ENCODE measurements around the gene SHISA9. TPM values are rescaled to one million over a fixed set of nuclear protein-coding genes. Genes with fewer than 3 reads are reported as not detected.
A peak's percentile ranks its signal among the peaks of the same experiment; 100 is the strongest.

The SHISA9 gene
- total and polyA plus RNA-seq, 12 donors: 0.04 to 4.8 (median 0.35) TPM

- no peak overlapping the region for H3K4me3 ChIP-seq
- peak in 1 of 7 donors; percentile 57 for DNase-seq
- no peaks in the 10 kb centered on the region for H3K36me3 ChIP-seq (replicated peaks in 1 of 2)
- no peak overlapping the region for H3K27ac ChIP-seq
- WGBS, 4 donors: 26 to 44% (median 32%) methylated on average over 5 to 6 of the region's 6 CpGs
- TF ChIP-seq POLR2A (IDR thresholded peaks at IDR 0.05) (no peak), CTCF (IDR thresholded peaks at IDR 0.05) (no peak)
- intact Hi-C loops (cut with DNase I): no loop called here
- no peaks in the 10 kb centered on the region for H3K27me3 ChIP-seq
- no peaks in the 10 kb centered on the region for H3K9me3 ChIP-seq (replicated peaks in 1 of 3)
- no peaks in the 10 kb centered on the region for H3K4me1 ChIP-seq (replicated peaks in 1 of 2)
Observed at GRCh38 chr16:13013043-13013442, 111.6 kb downstream of the SHISA9 start.

GRCh38 chr16:13014476-13014875 lies 113.1 kb downstream of the SHISA9 start:
- intact Hi-C loops (cut with DNase I): no loop called here
- 8 to 16% (median 10%) methylated on average over 2 of the region's 2 CpGs for WGBS, 4 donors
- Histone ChIP-seq H3K27ac (no peak overlapping the region), H3K4me3 (no peak overlapping the region), H3K4me1 (replicated peaks in 1 of 2) (no peaks in the 10 kb centered on the region), H3K27me3 (no peaks in the 10 kb centered on the region), H3K9me3 (replicated peaks in 1 of 3) (no peaks in the 10 kb centered on the region), H3K36me3 (replicated peaks in 1 of 2) (no peaks in the 10 kb centered on the region)
- no peak for DNase-seq
- TF ChIP-seq POLR2A (IDR thresholded peaks at IDR 0.05) (no peak), CTCF (IDR thresholded peaks at IDR 0.05) (no peak)

GRCh38 chr16:13018026-13018425 lies 116.6 kb downstream of the SHISA9 start:
- no peak for DNase-seq

GRCh38 chr16:13021996-13022395 lies 120.6 kb downstream of the SHISA9 start:
- Histone ChIP-seq H3K4me1 (replicated peaks in 1 of 2) (no peaks in the 10 kb centered on the region), H3K27me3 (no peaks in the 10 kb centered on the region), H3K36me3 (replicated peaks in 1 of 2) (no peaks in the 10 kb centered on the region), H3K27ac (no peak overlapping the region), H3K9me3 (replicated peaks in 1 of 3) (no peaks in the 10 kb centered on the region), H3K4me3 (no peak overlapping the region)
- intact Hi-C loops (cut with DNase I): no loop called here
- no peak for TF ChIP-seq CTCF (IDR thresholded peaks at IDR 0.05)
- TF ChIP-seq POLR2A (IDR thresholded peaks at IDR 0.05): no peak
- DNase-seq: no peak
- WGBS, 4 donors: 68 to 75% (median 70%) methylated on average over 7 of the region's 7 CpGs

More at GRCh38 chr16:13018026-13018425, 116.6 kb downstream of the SHISA9 start:
- Histone ChIP-seq H3K4me1 (replicated peaks in 1 of 2) (no peaks in the 10 kb centered on the region), H3K9me3 (replicated peaks in 1 of 3) (no peaks in the 10 kb centered on the region), H3K27me3 (no peaks in the 10 kb centered on the region), H3K27ac (no peak overlapping the region), H3K4me3 (no peak overlapping the region), H3K36me3 (replicated peaks in 1 of 2) (no peaks in the 10 kb centered on the region)
- TF ChIP-seq CTCF (IDR thresholded peaks at IDR 0.05) (no peak), POLR2A (IDR thresholded peaks at IDR 0.05) (no peak)
- intact Hi-C loops (cut with DNase I): no loop called here
- 57 to 70% (median 62%) methylated on average over 5 of the region's 5 CpGs for WGBS, 4 donors
